ENCODE results near the gene PDZD7. TPM values are rescaled to one million over a fixed set of nuclear protein-coding genes. Genes with fewer than 3 reads are reported as not detected.

PDZD7 gene
- total and polyA plus RNA-seq, 8 donors: 0.20 to 2.4 (median 0.76) TPM; not detected in 4

GRCh38 chr10:101033276-101033675, 2.3 kb upstream of the PDZD7 start:
- DNase-seq: peak in 1 of 2 donors; percentile 39
- H3K36me3 ChIP-seq: peaks cover 32 to 39% (median 37%) of the 10 kb centered on the region in 4 donors
- peaks cover 19 to 40% (median 31%) of the 10 kb centered on the region in 4 donors for H3K4me1 ChIP-seq
- H3K27me3 ChIP-seq: peaks cover 0 to 18% (median 2%) of the 10 kb centered on the region in 3 donors
- H3K9me3 ChIP-seq: no peaks in the 10 kb centered on the region
- intact Hi-C loops (cut with DNase I; ENCODE audit: low total_unique reads): no loop called here
- no peak for TF ChIP-seq POLR2AphosphoS5 (IDR thresholded peaks at IDR 0.05)
- TF ChIP-seq POLR2A (IDR thresholded peaks at IDR 0.05): no peak
- no peak for TF ChIP-seq CTCF (IDR thresholded peaks at IDR 0.05)
- TF ChIP-seq EP300 (IDR thresholded peaks at IDR 0.05): no peak
- peak overlapping the region in 4 of 5 donors; percentile 91 to 98 (median 94) for H3K27ac ChIP-seq
- peak overlapping the region in 3 of 4 donors; percentile 66 to 79 (median 66) for H3K4me3 ChIP-seq
- 71 to 83% (median 76%) methylated on average over 3 of the region's 3 CpGs for WGBS, 5 donors

GRCh38 chr10:101032637-101033224, 1.8 kb upstream of the PDZD7 start:
- TF ChIP-seq POLR2A (IDR thresholded peaks at IDR 0.05) (no peak), POLR2AphosphoS5 (IDR thresholded peaks at IDR 0.05) (peak in 2 of 3 donors; percentile 47 to 67), CTCF (IDR thresholded peaks at IDR 0.05) (no peak), EP300 (IDR thresholded peaks at IDR 0.05) (no peak)
- peak; percentile 51 to 87 for DNase-seq
- Histone ChIP-seq H3K27me3 (peaks cover 0 to 18% (median 2%) of the 10 kb centered on the region in 3 donors), H3K36me3 (peaks cover 26 to 34% (median 31%) of the 10 kb centered on the region in 4 donors), H3K9me3 (no peaks in the 10 kb centered on the region), H3K4me3 (peak overlapping the region; percentile 63 to 79 (median 66)), H3K4me1 (peaks cover 19 to 40% (median 31%) of the 10 kb centered on the region in 4 donors), H3K27ac (peak overlapping the region; percentile 74 to 98 (median 93))
- intact Hi-C loops (cut with DNase I; ENCODE audit: low total_unique reads): no loop called here
- 10 to 17% (median 16%) methylated on average over 6 of the region's 6 CpGs for WGBS, 5 donors

GRCh38 chr10:101031796-101032636, 1.1 kb upstream of the PDZD7 start:
- peaks cover 0 to 18% (median 2%) of the 10 kb centered on the region in 3 donors for H3K27me3 ChIP-seq
- TF ChIP-seq POLR2AphosphoS5 (IDR thresholded peaks at IDR 0.05): peak in 1 of 3 donors; percentile 21
- no peak for TF ChIP-seq EP300 (IDR thresholded peaks at IDR 0.05)
- no peak for TF ChIP-seq POLR2A (IDR thresholded peaks at IDR 0.05)
- peaks cover 19 to 40% (median 31%) of the 10 kb centered on the region in 4 donors for H3K4me1 ChIP-seq
- 0 to 1% (median 0%) methylated on average over 27 to 47 of the region's 47 CpGs for WGBS, 5 donors
- intact Hi-C loops (cut with DNase I; ENCODE audit: low total_unique reads): no loop called here
- peaks cover 19 to 27% (median 24%) of the 10 kb centered on the region in 4 donors for H3K36me3 ChIP-seq
- DNase-seq: peak; percentile 79 to 94
- H3K4me3 ChIP-seq: peak overlapping the region; percentile 63 to 79 (median 66)
- H3K27ac ChIP-seq: peak overlapping the region; percentile 74 to 98 (median 93)
- no peaks in the 10 kb centered on the region for H3K9me3 ChIP-seq

- Histone ChIP-seq H3K36me3 (peaks cover 7 to 13% (median 10%) of the 10 kb centered on the region in 4 donors), H3K27ac (peak overlapping the region; percentile 74 to 98 (median 93)), H3K4me1 (peaks cover 19 to 40% (median 31%) of the 10 kb centered on the region in 4 donors), H3K4me3 (peak overlapping the region; percentile 63 to 79 (median 66)), H3K9me3 (no peaks in the 10 kb centered on the region), H3K27me3 (peaks cover 0 to 18% (median 2%) of the 10 kb centered on the region in 3 donors)
- DNase-seq: peak in 1 of 2 donors; percentile 42
- WGBS, 5 donors: 7 to 12% (median 10%) methylated on average over 9 to 25 of the region's 25 CpGs
- intact Hi-C loops (cut with DNase I; ENCODE audit: low total_unique reads): no loop called here
- TF ChIP-seq POLR2A (IDR thresholded peaks at IDR 0.05) (no peak), POLR2AphosphoS5 (IDR thresholded peaks at IDR 0.05) (no peak), EP300 (IDR thresholded peaks at IDR 0.05) (no peak), CTCF (IDR thresholded peaks at IDR 0.05) (no peak)
Measured at GRCh38 chr10:101030496-101031127, 317 bp downstream of the PDZD7 start.

Data from stomach (tissue), 9 donors.